Hematopoietic multipotent progenitor cell treated with erythropoietin and hydrocortisone succinate and interleukin-3 and kit ligand, for 4 days (in vitro differentiated cells): ENCODE data around the gene BORCS5.
"Not testable (repeated sequence)": the region's sequence is repeated elsewhere in the genome, so short reads cannot be mapped to it uniquely, and the experiment has no call there.

Experiments used
- DNase-seq: peaks from one replicate; pipeline ENCODE4 v3.0.0-alpha.2; 2015

Gene BORCS5

DNA sequence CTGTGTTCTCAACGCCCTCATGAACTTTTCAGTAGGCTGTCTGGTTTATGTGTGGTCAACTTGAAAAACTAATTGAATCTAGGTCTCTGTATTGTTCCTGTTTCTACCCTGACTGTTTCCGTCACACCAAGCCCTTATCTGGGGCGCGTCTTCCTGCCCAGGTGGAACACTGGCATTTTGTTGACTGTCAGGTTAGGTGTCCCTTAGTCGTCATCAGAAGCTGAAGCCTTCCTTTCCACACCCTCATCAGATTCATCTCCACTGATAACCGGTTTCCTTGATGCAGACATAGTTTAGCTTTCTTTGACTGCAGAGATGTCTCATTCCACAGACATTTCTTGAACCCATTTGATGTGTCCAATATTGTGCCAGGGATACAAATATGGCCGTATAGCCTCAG lies 109.3 kb downstream of the BORCS5 start:
- DNase-seq: peak; percentile 13

DNA sequence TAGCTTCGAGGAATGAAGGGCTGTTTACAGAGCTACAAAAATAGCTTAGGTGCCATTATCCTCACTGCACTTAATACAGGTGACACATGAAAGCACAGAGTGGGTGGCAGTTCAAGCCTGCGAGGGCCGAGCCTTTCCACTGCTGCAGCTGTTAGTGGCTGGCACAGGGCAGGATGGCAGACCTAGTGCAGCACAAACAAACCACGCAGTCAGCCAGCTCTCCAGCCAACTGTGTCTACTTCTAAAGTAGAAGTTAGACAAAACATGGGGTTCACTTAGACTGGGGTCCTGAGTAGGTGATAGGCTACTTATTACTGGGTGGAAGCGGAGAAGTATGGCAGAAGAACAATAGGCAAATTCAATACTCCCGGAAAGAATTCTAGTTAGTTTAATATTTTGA lies 110.4 kb downstream of the BORCS5 start:
- DNase-seq: no peak

- DNase-seq: peak; percentile 34
Measured at GRCh38 chr12:12467688-12468261, 110.9 kb downstream of the BORCS5 start.

DNA sequence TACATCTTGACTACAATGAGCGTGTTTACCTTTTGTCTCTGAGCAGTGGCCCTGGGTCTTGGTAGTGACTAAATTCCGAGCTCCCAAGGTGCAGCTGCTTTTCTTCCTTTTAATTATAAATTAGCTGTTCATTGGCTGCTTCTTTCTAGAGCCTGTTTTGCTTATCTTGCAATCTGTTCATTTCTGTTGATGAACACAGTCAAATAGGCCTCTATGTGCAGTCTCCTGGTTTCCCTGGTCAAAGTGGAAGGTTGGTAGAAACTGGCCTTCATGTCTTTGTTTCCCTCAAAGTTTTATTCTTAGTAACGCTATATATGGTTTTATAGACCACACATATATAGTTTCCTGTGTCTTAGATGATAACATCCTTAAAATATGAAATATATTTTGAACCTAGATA lies 111.7 kb downstream of the BORCS5 start:
- DNase-seq: no peak

GRCh38 chr12:12469386-12469785 lies 112.5 kb downstream of the BORCS5 start:
- DNase-seq: no peak

- no peak for DNase-seq
Measured at GRCh38 chr12:12470751-12471306, 114.0 kb downstream of the BORCS5 start.

GRCh38 chr12:12471982-12472961 lies 115.4 kb downstream of the BORCS5 start:
- DNase-seq: not testable (repeated sequence)

- no peak for DNase-seq
Measured at GRCh38 chr12:12473223-12473622, 116.3 kb downstream of the BORCS5 start.

DNA sequence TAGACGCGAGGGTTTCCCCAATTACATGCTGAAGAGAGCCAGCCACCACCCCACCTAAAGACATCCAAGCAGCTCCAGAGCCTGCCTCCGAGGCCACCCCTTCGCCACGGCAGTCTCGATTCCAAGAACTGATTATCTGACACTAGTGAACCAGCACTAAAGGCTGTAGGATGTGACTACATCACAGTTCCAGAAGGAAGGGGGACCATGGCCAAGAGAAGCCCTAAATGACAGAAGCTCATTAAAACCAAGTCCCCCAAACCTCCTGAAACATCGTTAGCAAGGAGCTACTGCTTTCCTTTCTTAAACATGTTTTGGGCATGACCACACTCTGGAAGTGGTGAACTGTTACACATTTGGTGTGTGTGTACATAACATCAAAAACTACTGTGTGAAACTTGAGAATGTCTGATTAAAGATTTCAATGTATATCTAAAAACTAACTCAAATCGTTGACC lies 117.6 kb downstream of the BORCS5 start:
- DNase-seq: no peak

GRCh38 chr12:12474931-12475795 lies 118.3 kb downstream of the BORCS5 start:
- peak; percentile 32 for DNase-seq

- DNase-seq: no peak
Measured at GRCh38 chr12:12476857-12477531, 120.1 kb downstream of the BORCS5 start.

DNA sequence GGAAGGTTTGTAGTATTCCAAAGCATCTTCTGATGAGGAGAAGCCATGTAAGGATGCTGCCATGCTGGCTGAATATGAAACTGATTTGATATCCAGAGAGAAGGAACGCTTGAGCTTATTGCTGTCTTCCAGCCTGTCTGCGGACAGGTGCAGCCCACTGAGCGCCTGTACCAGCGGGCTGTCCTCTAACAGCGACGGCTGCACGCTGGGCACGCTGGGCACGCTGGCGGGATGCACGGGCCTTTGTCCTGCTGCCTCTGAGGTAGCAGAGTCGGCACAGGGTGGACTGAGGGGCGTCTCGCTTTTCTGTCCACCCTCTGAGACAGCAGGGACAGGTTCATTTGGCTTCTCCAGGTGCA lies 120.6 kb downstream of the BORCS5 start:
- DNase-seq: no peak

DNA sequence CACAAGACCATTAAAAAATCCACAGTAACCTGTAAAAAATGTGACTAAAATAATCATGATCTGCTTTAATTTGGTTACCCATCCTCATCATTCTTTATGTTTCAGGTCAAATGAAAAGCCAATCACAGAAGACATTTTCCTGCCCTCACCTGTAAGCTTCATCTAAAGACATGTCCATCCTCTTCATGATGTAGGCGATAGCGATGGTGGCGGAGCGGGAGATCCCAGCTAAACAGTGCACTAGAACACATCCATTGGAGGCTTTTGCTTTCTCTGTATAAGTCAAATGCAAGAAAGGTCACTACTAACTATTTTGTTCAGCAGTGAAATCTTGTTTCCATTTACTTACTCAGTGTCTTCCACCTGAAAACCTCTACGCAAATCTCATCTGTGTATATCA lies 123.2 kb downstream of the BORCS5 start:
- no peak for DNase-seq

DNA sequence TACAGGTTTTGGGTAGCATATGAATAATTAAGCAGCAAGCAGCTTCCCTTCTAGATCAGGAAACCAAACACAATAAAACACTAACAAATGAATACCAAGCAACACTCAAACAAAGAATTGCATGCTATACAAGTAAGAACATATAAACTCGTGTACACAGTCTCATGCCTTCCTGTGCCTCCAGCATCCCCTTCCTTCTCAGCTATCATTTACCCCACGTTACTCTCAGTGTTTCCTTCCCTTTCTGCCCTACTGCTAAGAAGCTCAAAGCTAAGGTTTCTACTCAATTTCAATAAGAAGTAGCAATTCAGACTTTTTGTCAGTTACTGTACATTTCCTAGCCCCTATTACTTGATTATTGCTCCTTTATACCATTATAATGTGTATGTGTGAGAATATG lies 124.8 kb downstream of the BORCS5 start:
- DNase-seq: peak; percentile 49

- DNase-seq: no peak
Measured at GRCh38 chr12:12482150-12482761, 125.4 kb downstream of the BORCS5 start.

DNA sequence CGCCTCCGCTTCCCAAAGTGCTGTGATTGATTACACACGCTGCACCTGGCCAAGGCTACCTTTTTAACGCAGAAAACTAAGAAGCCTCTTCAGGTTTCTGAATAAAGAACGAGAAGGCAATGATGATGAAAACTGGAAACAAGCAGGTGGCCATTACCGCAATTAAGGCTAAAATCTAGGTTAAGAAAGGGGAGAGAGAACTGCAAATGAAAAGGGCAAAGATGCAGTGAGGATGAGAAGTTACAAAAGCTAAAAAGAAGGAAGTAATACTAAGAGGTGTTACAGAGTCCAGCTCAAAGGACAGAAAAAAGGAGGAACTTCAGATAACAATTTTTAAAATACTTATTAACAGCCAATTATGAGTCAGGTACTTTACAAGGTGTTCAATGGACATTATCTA lies 126.1 kb downstream of the BORCS5 start:
- peak; percentile 24 for DNase-seq

DNA sequence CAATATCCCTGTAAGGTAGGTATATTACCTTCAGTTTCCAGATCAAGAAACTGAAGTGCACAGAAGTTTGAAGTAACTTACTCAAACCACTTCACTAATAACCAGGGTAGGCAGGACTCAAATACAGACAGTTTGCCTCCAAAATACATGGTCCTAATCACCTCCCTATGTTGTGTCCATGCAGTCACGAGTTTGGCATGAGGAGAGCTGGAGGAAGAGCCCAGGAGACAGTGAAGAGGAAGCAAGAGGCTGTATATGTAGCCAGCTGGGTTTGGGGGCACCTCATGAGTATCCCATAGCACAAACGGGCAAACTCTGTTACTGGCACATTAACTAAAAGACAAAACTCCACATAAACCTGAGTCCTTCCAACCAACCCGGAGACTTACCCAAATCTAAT lies 126.6 kb downstream of the BORCS5 start:
- no peak for DNase-seq

GRCh38 chr12:12486661-12487240 lies 129.9 kb downstream of the BORCS5 start:
- no peak for DNase-seq

DNA sequence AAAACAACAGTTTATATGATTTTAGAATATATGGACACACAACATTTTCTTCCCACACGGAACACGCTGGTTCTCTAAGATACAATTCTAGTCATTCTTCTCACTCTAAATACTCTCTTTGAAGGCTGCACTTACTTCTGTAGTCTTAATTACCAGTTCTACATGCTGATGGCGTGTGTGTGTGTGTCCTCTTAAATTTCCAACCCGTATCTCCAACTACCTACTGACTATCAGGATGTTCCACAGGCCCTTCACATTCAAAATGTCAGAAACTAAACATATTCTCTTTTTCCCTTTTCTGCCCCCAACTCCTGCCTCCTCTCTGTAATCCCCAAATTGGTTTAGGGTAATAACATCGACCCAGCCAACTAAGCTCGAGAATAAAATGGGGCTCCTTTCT lies 130.6 kb downstream of the BORCS5 start:
- DNase-seq: no peak

GRCh38 chr12:12488296-12488695 lies 131.4 kb downstream of the BORCS5 start:
- DNase-seq: no peak

DNA sequence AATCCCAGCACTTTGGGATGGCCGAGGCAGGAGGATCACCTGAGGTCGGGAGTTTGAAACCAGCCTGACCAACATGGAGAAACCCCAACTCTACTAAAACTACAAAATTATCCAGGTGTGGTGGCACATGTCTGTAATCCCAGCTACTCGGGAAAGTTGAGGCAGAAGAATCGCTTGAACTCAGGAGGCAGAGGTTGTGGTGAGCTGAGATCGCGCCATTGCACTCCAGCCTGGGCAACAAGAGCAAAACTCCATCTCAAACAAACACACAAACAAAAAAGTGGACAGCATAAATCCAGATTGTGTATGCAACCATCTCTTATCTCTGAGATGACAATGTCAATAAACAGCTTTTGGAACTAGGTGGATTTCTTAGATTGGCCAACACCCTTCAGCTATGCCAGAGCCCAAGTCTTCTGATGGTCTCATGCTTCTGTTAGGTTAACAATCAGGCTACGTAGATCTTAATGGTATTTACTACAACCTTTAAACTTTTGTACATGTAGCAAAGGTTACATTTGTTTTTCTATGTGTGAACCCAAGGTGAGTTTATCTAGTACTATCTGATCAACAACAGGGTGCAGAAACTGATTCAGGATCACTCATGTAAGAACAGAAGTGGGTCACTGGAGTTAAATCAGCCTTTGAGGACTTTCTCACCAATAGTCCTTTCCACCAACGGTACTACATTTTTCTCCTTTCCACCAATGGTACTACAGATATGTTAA lies 132.1 kb downstream of the BORCS5 start:
- no peak for DNase-seq
